ENCODE data around the gene MFSD1. TPM values are rescaled to one million over a fixed set of nuclear protein-coding genes. Genes with fewer than 3 reads are reported as not detected.
A peak's percentile ranks its signal among the peaks of the same experiment; 100 is the strongest.

MFSD1 gene
- total and polyA plus RNA-seq, 2 of the 13 experiments (the other 11 are each of a cell fraction or from before 2014, with no cell fraction given) = 17.3 to 37.9 TPM

GRCh38 chr3:158801696-158802408 lies at the start of gene MFSD1 (continued):
- TF ChIP-seq ZNF280B (CRISPR knock-in tag; IDR thresholded peaks at IDR 0.05; ENCODE audit: borderline replicate concordance) = peak; percentile 75; the same call in 1 of the 2 replicates
- TF ChIP-seq ZMAT5 (CRISPR knock-in tag; IDR thresholded peaks at IDR 0.05; ENCODE audit: borderline replicate concordance, low read depth) = no peak
- no peak for TF ChIP-seq IRF9 (CRISPR knock-in tag; IDR thresholded peaks at IDR 0.05; ENCODE audit: borderline replicate concordance)
- TF ChIP-seq ZNF569 (CRISPR knock-in tag; IDR thresholded peaks at IDR 0.05; ENCODE audit: borderline replicate concordance) = no peak
- TF ChIP-seq ZNF335 (CRISPR knock-in tag; IDR thresholded peaks at IDR 0.05) = no peak; the same call in 1 of the 2 replicates
- 0 out of 2 replicates have a peak, but pooled peaks have one; percentile 46 for TF ChIP-seq PRMT3 (CRISPR knock-in tag; IDR thresholded peaks at IDR 0.05; ENCODE audit: borderline replicate concordance, low read depth)
- TF ChIP-seq HNF4A (CRISPR knock-in tag; IDR thresholded peaks at IDR 0.05) = no peak
- TF ChIP-seq HOXD1 (CRISPR knock-in tag; IDR thresholded peaks at IDR 0.05) = no peak; the same call in 1 of the 2 replicates
- no peak for TF ChIP-seq CHD2 (IDR thresholded peaks at IDR 0.05; ENCODE audit: low read depth, low read length)
- TF ChIP-seq ZNF790 (CRISPR knock-in tag; IDR thresholded peaks at IDR 0.05; ENCODE audit: borderline replicate concordance) = no peak
- TF ChIP-seq ZBTB25 (CRISPR knock-in tag; IDR thresholded peaks at IDR 0.05) = peak; percentile 33; the same call in 1 of the 2 replicates
- TF ChIP-seq ZNF20 (CRISPR knock-in tag; IDR thresholded peaks at IDR 0.05) = no peak
- TF ChIP-seq KAT7 (CRISPR knock-in tag; IDR thresholded peaks at IDR 0.05; ENCODE audit: borderline replicate concordance) = peak; percentile 94
- TF ChIP-seq ZBTB3 (CRISPR knock-in tag; IDR thresholded peaks at IDR 0.05; ENCODE audit: borderline replicate concordance, low read depth) = no peak
- TF ChIP-seq KLF16 (CRISPR knock-in tag; IDR thresholded peaks at IDR 0.05) = peak in 1 of 2 experiments; percentile 94; a peak in 2 of 4 replicates
- TF ChIP-seq MEIS2 (CRISPR knock-in tag; IDR thresholded peaks at IDR 0.05) = peak; percentile 76; the same call in 1 of the 2 replicates
- TF ChIP-seq ATF2 (CRISPR knock-in tag; IDR thresholded peaks at IDR 0.05) = peak; percentile 78
- no peak for TF ChIP-seq MAFK (conservative IDR thresholded peaks at IDR 0.05 in 1 of 2, IDR thresholded peaks at IDR 0.05 in 1 of 2; ENCODE audit: low read length in 2 of 2)
- TF ChIP-seq HIVEP1 (CRISPR knock-in tag; IDR thresholded peaks at IDR 0.05) = no peak
- TF ChIP-seq SRF (IDR thresholded peaks at IDR 0.05; ENCODE audit: low read depth, low read length) = no peak
- no peak for TF ChIP-seq ADNP (CRISPR knock-in tag; IDR thresholded peaks at IDR 0.05)
- TF ChIP-seq MAFG (CRISPR knock-in tag; IDR thresholded peaks at IDR 0.05) = no peak

All from HepG2 (cell line).